GM23338 (cell line): ENCODE measurements around the gene APOL5.

ENCODE experiments used
- CREB1 ChIP-seq: fragments of 250-450 bp; sonication (Bioruptor Pico); IDR thresholded peaks from 2 replicates; pipeline ENCODE4 v1.5.0; 2020; ENCODE audit warnings: low read depth, mild to moderate bottlenecking, moderate library complexity
- CTCF ChIP-seq, 2 experiments: fragments of 200-600 bp in 1 of 2; sonication (generic) in 1 of 2; conservative IDR thresholded peaks; 2 replicates each; pipeline versions ENCODE4 v1.5.1 to v1.6.1; 2016 to 2017; ENCODE audit warnings: antibody characterized with exemption in 2 of 2, low read depth in 2 of 2, mild to moderate bottlenecking in 2 of 2, moderate library complexity in 1 of 2
- ETS1 ChIP-seq: IDR thresholded peaks from 2 replicates; pipeline ENCODE4 v1.6.1; 2016; ENCODE audit warnings: antibody characterized with exemption
- POLR2AphosphoS5 ChIP-seq: IDR thresholded peaks from 2 replicates; pipeline ENCODE4 v1.6.1; 2016; ENCODE audit warnings: antibody characterized with exemption, low read depth
- REST ChIP-seq: IDR thresholded peaks from one replicate; pipeline ENCODE4 v1.6.1; 2018; ENCODE audit warnings: antibody characterized with exemption; ENCODE audit not compliant: unreplicated experiment
- STAT1 ChIP-seq: IDR thresholded peaks from one replicate; pipeline ENCODE4 v1.6.1; 2016; ENCODE audit warnings: antibody characterized with exemption; ENCODE audit not compliant: unreplicated experiment
- ZNF331 ChIP-seq: fragments of 250-450 bp; sonication (Bioruptor Pico); IDR thresholded peaks from 2 replicates; pipeline ENCODE4 v1.5.0; 2020; ENCODE audit warnings: low read depth, mild to moderate bottlenecking, moderate library complexity

DNA sequence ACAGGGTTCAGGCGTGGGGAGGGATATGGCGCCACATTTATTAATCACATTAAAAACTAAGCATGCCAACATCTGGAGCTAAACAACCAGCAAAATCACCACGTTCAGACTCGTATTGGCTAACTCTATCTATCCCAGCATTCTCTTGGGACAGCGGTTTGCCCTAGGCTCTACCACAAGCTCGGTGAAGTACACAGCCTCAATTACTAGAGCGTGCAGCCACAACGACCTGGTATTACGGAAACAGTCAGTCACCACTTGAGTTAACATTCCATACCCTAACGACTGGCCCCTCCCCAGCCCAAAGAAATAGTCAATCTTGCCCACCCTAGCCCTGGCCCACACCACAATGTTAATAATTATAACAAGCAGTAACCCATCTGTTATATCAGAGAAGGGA, 32.1 kb downstream of the APOL5 start:
- TF ChIP-seq CTCF (conservative IDR thresholded peaks at IDR 0.05; ENCODE audit: low read depth in 2 of 2) (no peak), POLR2AphosphoS5 (no peak), ETS1 (no peak), STAT1 (no peak), CREB1 (CRISPR knock-in tag) (no peak), REST (no peak), ZNF331 (no peak)
